GM12878 (cell line): ENCODE results near the gene OFD1. TPM values are rescaled to one million over a fixed set of nuclear protein-coding genes. Genes with fewer than 3 reads are reported as not detected.
"Not testable (repeated sequence)": the region's sequence is repeated elsewhere in the genome, so short reads cannot be mapped to it uniquely, and the experiment has no call there.

Experiments
- ATAC-seq: fragments of 200-7000 bp; cut with Tn5 transposase; 3 replicates; pipeline ENCODE4 v1.9.1; 2020; ENCODE audit warnings: mild to moderate bottlenecking, moderate library complexity
- BruUV-seq: library from RNA; stranded (reverse); fragments of 400-500 nt; replicated peaks from 2 replicates; lab custom pipeline; 2021; lab: Mats Ljungman, UMichigan
- CTCF ChIA-PET: fragments of 300-600 bp; sonication (Branson Sonifier 250); formaldehyde crosslinking; extraction: SDS; loops from one replicate; lab custom pipeline; 2021; ENCODE audit warnings: inconsistent platforms; lab: Yijun Ruan, JAX
- POLR2A ChIA-PET: fragments of 350-600 bp; formaldehyde crosslinking; extraction: SDS; loops from one replicate; lab custom pipeline; 2021; ENCODE audit warnings: inconsistent platforms; lab: Charles Lee
- RAD21 ChIA-PET: fragments of 300-600 bp; sonication (Branson Sonifier 250); formaldehyde crosslinking; loops from one replicate; lab custom pipeline; 2023; ENCODE audit warnings: antibody characterized with exemption; ENCODE audit not compliant: unreplicated experiment; lab: Charles Lee
- SMC1A ChIA-PET: fragments of 300-600 bp; sonication (Branson Sonifier 250); formaldehyde crosslinking; loops from one replicate; lab custom pipeline; 2023; ENCODE audit not compliant: unreplicated experiment, uncharacterized antibody; lab: Charles Lee
- DNase-seq: peaks from one replicate; pipeline ENCODE4 v3.0.0-alpha.2; 2011; ENCODE audit warnings: low read depth, low spot score
- FAIRE-seq: peaks from 3 replicates; lab custom pipeline; 2011; peaks lifted over from hg19 to GRCh38; lab: Jason Lieb, UNC
- H2AFZ ChIP-seq: 2 replicates; pipeline ENCODE4 v1.6.0; 2011; ENCODE audit warnings: low read depth, low read length, control low read depth; ENCODE audit not compliant: control insufficient read depth
- H3K27ac ChIP-seq: 2 replicates; pipeline ENCODE4 v1.5.1; 2011; ENCODE audit warnings: control low read depth; ENCODE audit not compliant: control insufficient read depth, insufficient read depth
- H3K27me3 ChIP-seq, 2 experiments: replicated peaks in 1 of 2; 2 replicates each; pipeline versions ENCODE4 v1.6.0 to v1.6.1; 2011; ENCODE audit warnings: low read length in 1 of 2; ENCODE audit not compliant: control insufficient read depth in 2 of 2, insufficient read depth in 2 of 2
- H3K36me3 ChIP-seq, 2 experiments: 2 replicates each; pipeline ENCODE4 v1.5.1; 2011; ENCODE audit warnings: low read length in 1 of 2; ENCODE audit not compliant: control insufficient read depth in 2 of 2, insufficient read depth in 2 of 2
- H3K4me1 ChIP-seq: 2 replicates; pipeline ENCODE4 v1.6.1; 2011; ENCODE audit warnings: mild to moderate bottlenecking, low read length, moderate library complexity, mixed read lengths; ENCODE audit not compliant: control insufficient read depth, insufficient read depth
- H3K4me2 ChIP-seq: 2 replicates; pipeline ENCODE4 v1.6.0; 2011; ENCODE audit warnings: control low read depth; ENCODE audit not compliant: control insufficient read depth, insufficient read depth
- H3K4me3 ChIP-seq: fragments of 200-600 bp; sonication (generic); 2 replicates; pipeline ENCODE4 v1.5.1; 2016
- H3K79me2 ChIP-seq: 2 replicates; pipeline ENCODE4 v1.6.0; 2011; ENCODE audit warnings: low read length; ENCODE audit not compliant: control insufficient read depth, insufficient read depth
- H3K9ac ChIP-seq: 2 replicates; pipeline ENCODE4 v1.8.0; 2011; ENCODE audit warnings: low read length, control low read depth, mixed read lengths; ENCODE audit not compliant: control insufficient read depth, insufficient read depth
- H3K9me3 ChIP-seq: replicated peaks from 3 replicates; pipeline ENCODE4 v1.5.1; 2011; ENCODE audit warnings: mild to moderate bottlenecking, low read length; ENCODE audit not compliant: control insufficient read depth, insufficient read depth
- H4K20me1 ChIP-seq: 2 replicates; pipeline ENCODE4 v1.6.0; 2011; ENCODE audit not compliant: control insufficient read depth, insufficient read depth
- RB1 ChIP-seq: fragments of 450-650 bp; formaldehyde crosslinking; IDR thresholded peaks from 2 replicates; pipeline ENCODE4 v1.6.1; 2017; ENCODE audit warnings: mild to moderate bottlenecking, borderline replicate concordance
- ZNF384 ChIP-seq: IDR thresholded peaks from 2 replicates; pipeline ENCODE4 v1.6.1; 2012; ENCODE audit warnings: low read depth, mild to moderate bottlenecking, low read length, improper control_type of control experiment, borderline replicate concordance
- ZNF622 ChIP-seq: fragments of 450-650 bp; IDR thresholded peaks from 2 replicates; pipeline ENCODE4 v1.6.1; 2017; ENCODE audit warnings: mild to moderate bottlenecking, inconsistent platforms
- WGBS: methylation state at CpG from one replicate; pipeline ENCODE4 v1.1.6; 2016; ENCODE audit warnings: low lambda C conversion rate; ENCODE audit not compliant: insufficient replicate concordance, insufficient coverage; ENCODE audit errors: missing lambda C conversion rate; 5-methylcytosine and 5-hydroxymethylcytosine counted together
- in situ Hi-C: fragments of 300-500 bp; cut with MboI; formaldehyde crosslinking; loops from 9 replicates; pipeline ENCODE4 v1.14.3; 2018; ENCODE audit warnings: mixed read lengths
- intact Hi-C: fragments of 100-400 bp; cut with micrococcal nuclease; formaldehyde crosslinking; loops from one replicate; pipeline ENCODE4 v1.14.2; 2022; ENCODE audit not compliant: unreplicated experiment
- polyA plus RNA-seq, 11 experiments: library from polyadenylated mRNA; depleted of rRNA in 4 of 11; unstranded in 6 of 11; stranded (reverse) in 5 of 11; fragments of >200 nt; fragmentation: Nextera tagmentation in 4 of 11; fragmentation: Illumina TruSeq in 1 of 11; extraction: Ambion mirVana in 4 of 11; extraction: Trizol in 1 of 11; gene quantifications; 1 replicate in 1 of 11; 2 replicates in 10 of 11; pipeline versions ENCODE4 v1.2.1 to v1.2.3, GENCODE V29; 2011 to 2016; ENCODE audit warnings: inconsistent platforms in 2 of 11, missing spikeins in 2 of 11, low read depth in 1 of 11
- total RNA-seq, 4 experiments: library from RNA; depleted of rRNA in 3 of 4; stranded (reverse); fragments of >200 nt in 3 of 4; fragmentation: Illumina TruSeq in 1 of 4; extraction: Trizol in 1 of 4; gene quantifications; 2 replicates each; pipeline versions ENCODE4 v1.2.1 to v1.2.3, GENCODE V29; 2013 to 2021

The OFD1 gene
- total and polyA plus RNA-seq, 10 of the 15 experiments (the other 5 are each of a cell fraction or from before 2014, with no cell fraction given), result 22.4 to 77.2 (median 34.1) TPM

GRCh38 chrX:13721819-13722519 is 12.6 kb upstream of the OFD1 start:
- no peak for FAIRE-seq
- peaks cover 14% of the 10 kb centered on the region for H3K79me2 ChIP-seq
- H3K4me3 ChIP-seq, result no peak overlapping the region
- H4K20me1 ChIP-seq, result no peaks in the 10 kb centered on the region
- BruUV-seq, result no TSS peak
- H3K36me3 ChIP-seq, result peaks cover 3 to 15% of the 10 kb centered on the region in 2 experiments; a peak in 3 of 4 replicates
- RAD21 ChIA-PET, result interaction anchor here (0.7 to 1.4 kb wide), 6 partner anchors 13 to 66 kb away, joined by 3 to 6 read pairs (median 4); partner anchors contain the start of genes OFD1 and TRAPPC2
- TF ChIP-seq ZNF622 (no peak), RB1 (no peak), ZNF384 (peak; percentile 63)
- TF ChIP-seq, all 136 proteins: peak for 1
- no peak overlapping the region for H3K4me2 ChIP-seq
- SMC1A ChIA-PET, result interaction anchor here (1.0 to 2.2 kb wide), 12 partner anchors 9 to 63 kb away, joined by 3 to 14 read pairs (median 4); partner anchors contain the start of genes OFD1 and TRAPPC2
- WGBS, result 61% methylated on average over 7 of the region's 7 CpGs
- H3K4me1 ChIP-seq, result no peaks in the 10 kb centered on the region; the same call in 1 of the 2 replicates
- CTCF ChIA-PET, result interaction anchor here (0.6 to 1.3 kb wide), 4 partner anchors 12 to 908 kb away, joined by 3 to 6 read pairs (median 4); partner anchors contain the start of genes OFD1 and TRAPPC2
- in situ Hi-C loops, result no loop called here
- H3K9me3 ChIP-seq, result no peaks in the 10 kb centered on the region; the same call in 2 of the 3 replicates
- intact Hi-C loops, result no loop called here
- POLR2A ChIA-PET, result interaction anchor here (0.6 to 1.3 kb wide), 5 partner anchors 10 to 34 kb away, joined by 4 to 6 read pairs (median 4); partner anchors contain the start of genes OFD1 and TRAPPC2
- DNase-seq (no peak), ATAC-seq (peak; percentile 67)
- no peaks in the 10 kb centered on the region for H3K27me3 ChIP-seq
- H2AFZ ChIP-seq, result no peak overlapping the region
- H3K9ac ChIP-seq, result no peak overlapping the region
- H3K27ac ChIP-seq, result no peak overlapping the region

DNA sequence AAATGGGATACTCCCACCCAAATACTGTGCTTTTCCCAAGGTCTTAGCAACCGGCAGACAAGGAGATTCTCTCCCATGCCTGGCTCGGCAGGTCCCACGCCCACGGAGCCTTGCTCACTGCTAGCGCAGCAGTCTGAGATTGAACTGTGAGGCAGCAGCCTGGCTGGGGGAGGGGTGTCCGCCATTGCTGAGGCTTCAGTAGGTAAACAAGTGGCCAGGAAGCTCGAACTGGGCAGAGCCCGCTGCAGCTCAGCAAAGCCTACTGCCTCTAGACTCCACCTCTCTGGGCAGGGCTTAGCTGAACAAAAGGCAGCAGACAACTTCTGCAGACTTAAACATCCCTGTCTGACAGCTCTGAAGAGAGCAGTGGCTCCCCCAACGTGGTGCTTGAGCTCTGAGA is 9.7 kb upstream of the OFD1 start:
- in situ Hi-C loops, H3K27ac ChIP-seq, BruUV-seq, H3K4me2 ChIP-seq, intact Hi-C loops, H3K4me3 ChIP-seq, H3K4me1 ChIP-seq, H3K9ac ChIP-seq, H4K20me1 ChIP-seq, H2AFZ ChIP-seq, H3K9me3 ChIP-seq, RAD21 ChIA-PET, H3K36me3 ChIP-seq, ATAC-seq, DNase-seq, H3K27me3 ChIP-seq, FAIRE-seq: not testable (repeated sequence)
- 73% methylated on average over 9 of the region's 9 CpGs for WGBS
- H3K79me2 ChIP-seq, result peaks cover 18% of the 10 kb centered on the region
- ChIA-PET SMC1A (interaction anchor here (1.4 kb wide), 1 partner anchor 10 kb away, joined by 5 read pairs; the partner anchor contains the start of genes OFD1 and TRAPPC2), POLR2A (interaction anchor here (0.9 kb wide), 1 partner anchor 10 kb away, joined by 3 read pairs; the partner anchor contains the start of genes OFD1 and TRAPPC2), CTCF (interaction anchor here (0.6 kb wide), 1 partner anchor 45 kb away, joined by 4 read pairs; no protein-coding TSS in a partner anchor)

GRCh38 chrX:13726583-13726982 is 8.0 kb upstream of the OFD1 start:
- H3K4me3 ChIP-seq, H3K27ac ChIP-seq, H3K4me1 ChIP-seq, in situ Hi-C loops, intact Hi-C loops, H3K27me3 ChIP-seq, H4K20me1 ChIP-seq, H2AFZ ChIP-seq, DNase-seq, ATAC-seq, H3K4me2 ChIP-seq, POLR2A ChIA-PET, H3K36me3 ChIP-seq, FAIRE-seq, H3K9me3 ChIP-seq, CTCF ChIA-PET, H3K9ac ChIP-seq, BruUV-seq: not testable (repeated sequence)
- peaks cover 23% of the 10 kb centered on the region for H3K79me2 ChIP-seq
- 71% methylated on average over 2 of the region's 2 CpGs for WGBS
- SMC1A ChIA-PET, result interaction anchor here (1.8 kb wide), 1 partner anchor 64 kb away, joined by 5 read pairs; no protein-coding TSS in a partner anchor
- RAD21 ChIA-PET, result interaction anchor here (2.3 kb wide), 1 partner anchor 30 kb away, joined by 6 read pairs; no protein-coding TSS in a partner anchor
